Large intestine (tissue), 3 donors: ENCODE results near the gene AFAP1. TPM values are rescaled to one million over a fixed set of nuclear protein-coding genes. Genes with fewer than 3 reads are reported as not detected.

Experiments used
- DNase-seq, 2 donors: peaks; one replicate each; pipeline versions ENCODE4 v3.0.0 to v3.0.0-alpha.2; 2013
- H3K27ac ChIP-seq: one replicate; pipeline ENCODE4 v1.5.1; 2013; ENCODE audit warnings: low read length
- H3K27me3 ChIP-seq: 2 replicates; pipeline ENCODE4 v1.6.1; 2013; ENCODE audit warnings: low read length; ENCODE audit not compliant: control insufficient read depth, insufficient read depth
- H3K36me3 ChIP-seq: 2 replicates; pipeline ENCODE4 v1.6.1; 2013; ENCODE audit warnings: low read length; ENCODE audit not compliant: control insufficient read depth, insufficient read depth
- H3K4me1 ChIP-seq: one replicate; pipeline ENCODE4 v1.6.1; 2013; ENCODE audit warnings: low read length; ENCODE audit not compliant: control insufficient read depth, insufficient read depth
- H3K4me3 ChIP-seq: one replicate; pipeline ENCODE4 v1.5.1; 2013; ENCODE audit warnings: low read length
- H3K9me3 ChIP-seq: one replicate; pipeline ENCODE4 v1.6.1; 2013; ENCODE audit warnings: mild to moderate bottlenecking, low read depth, low read length, moderate library complexity; ENCODE audit not compliant: control insufficient read depth
- WGBS: methylation state at CpG from one replicate; pipeline ENCODE4 v1.1.5; 2013; ENCODE audit warnings: low lambda C conversion rate; ENCODE audit not compliant: insufficient coverage; 5-methylcytosine and 5-hydroxymethylcytosine counted together
- polyA plus RNA-seq: library from polyadenylated mRNA; unstranded; fragments of 120-200 nt; gene quantifications from one replicate; pipeline ENCODE4 v1.2.1, GENCODE V29; 2013

Gene AFAP1
- polyA plus RNA-seq, 1 donor = 19.3 TPM

DNA sequence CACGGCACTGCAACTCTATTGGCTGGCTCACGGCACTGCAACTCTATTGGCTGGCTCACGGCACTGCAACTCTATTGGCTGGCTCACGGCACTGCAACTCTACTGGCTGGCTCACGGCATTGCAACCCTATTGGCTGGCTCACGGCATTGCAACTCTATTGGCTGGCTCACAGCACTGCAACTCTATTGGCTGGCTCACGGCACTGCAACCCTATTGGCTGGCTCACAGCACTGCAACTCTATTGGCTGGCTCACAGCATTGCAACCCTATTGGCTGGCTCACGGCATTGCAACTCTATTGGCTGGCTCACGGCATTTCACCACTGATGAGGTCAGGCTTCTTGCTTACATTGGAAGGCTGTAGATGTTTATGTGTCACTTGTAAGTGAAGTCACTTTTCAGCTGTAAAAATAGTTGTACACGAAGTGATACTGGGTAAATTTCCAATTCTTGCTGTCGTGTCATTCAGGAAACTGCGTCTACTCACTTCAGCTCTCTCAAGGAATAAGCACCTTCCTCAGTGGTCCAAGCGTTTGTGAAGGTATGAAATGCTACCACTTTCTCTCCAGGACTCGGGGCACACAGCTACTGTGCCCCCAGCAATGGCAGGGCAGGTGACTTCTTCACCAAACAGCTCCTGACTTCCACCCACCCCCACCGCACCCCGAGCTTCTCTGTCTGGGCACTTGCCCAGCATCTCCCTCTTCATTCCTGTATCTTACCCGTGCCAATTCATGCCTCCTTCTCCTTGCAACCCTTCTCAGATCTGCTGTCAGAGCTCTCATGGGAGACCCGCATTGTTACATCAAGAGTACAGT is 141.3 kb downstream of the AFAP1 start:
- H3K27me3 ChIP-seq = no peaks in the 10 kb centered on the region
- WGBS = no CpG with 5 or more reads among the region's 18 CpGs
- no peak overlapping the region for H3K4me3 ChIP-seq
- H3K4me1 ChIP-seq = no peaks in the 10 kb centered on the region
- no peak for DNase-seq
- H3K27ac ChIP-seq = no peak overlapping the region
- H3K9me3 ChIP-seq = no peaks in the 10 kb centered on the region
- H3K36me3 ChIP-seq = peaks cover 44% of the 10 kb centered on the region

DNA sequence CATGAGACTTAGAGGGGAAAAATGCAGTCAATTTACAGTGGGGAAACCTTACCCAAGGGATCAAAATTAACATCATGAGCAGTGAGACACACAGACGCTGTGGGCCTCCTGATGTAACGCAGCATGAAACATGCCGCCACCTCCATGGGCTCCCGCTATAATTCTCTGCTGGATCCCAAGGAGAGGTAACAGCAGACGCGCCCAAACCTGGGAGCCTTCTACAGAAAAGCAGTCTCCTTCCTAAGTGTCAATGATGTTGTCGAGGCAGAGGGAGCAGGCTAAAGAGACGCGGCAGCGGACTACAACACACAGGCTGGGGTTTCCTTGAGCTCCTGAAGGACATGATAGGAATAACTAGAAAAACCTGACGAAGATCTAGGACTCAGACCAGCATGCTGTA is 142.3 kb downstream of the AFAP1 start:
- peaks cover 51% of the 10 kb centered on the region for H3K36me3 ChIP-seq

DNA sequence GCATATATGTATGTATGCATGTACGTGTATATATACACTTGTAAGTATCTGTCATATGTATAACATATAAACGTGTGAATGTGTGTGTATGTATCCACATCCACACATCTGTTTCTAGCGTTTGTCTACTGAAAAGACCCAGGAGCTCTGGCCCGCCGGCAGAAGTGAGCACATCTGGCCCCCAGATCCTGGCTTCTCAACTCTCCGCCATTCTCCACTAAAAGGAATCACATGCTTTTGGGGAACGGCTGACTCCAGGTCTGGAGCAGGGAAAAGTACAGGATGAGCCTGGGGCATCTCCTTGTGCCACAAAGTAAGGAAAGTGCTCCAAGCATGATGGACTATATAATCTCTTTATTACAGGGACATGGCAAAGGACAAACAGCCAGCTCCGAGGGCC is 143.7 kb downstream of the AFAP1 start:
- Histone ChIP-seq H3K27me3 (no peaks in the 10 kb centered on the region), H3K4me1 (no peaks in the 10 kb centered on the region), H3K4me3 (no peak overlapping the region), H3K36me3 (peaks cover 56% of the 10 kb centered on the region), H3K27ac (no peak overlapping the region), H3K9me3 (no peaks in the 10 kb centered on the region)
- no CpG with 5 or more reads among the region's 8 CpGs for WGBS
- DNase-seq = no peak

More for the DNA sequence above, 142.3 kb downstream of the AFAP1 start:
- no peaks in the 10 kb centered on the region for H3K4me1 ChIP-seq
- H3K27me3 ChIP-seq = no peaks in the 10 kb centered on the region
- no CpG with 5 or more reads among the region's 11 CpGs for WGBS
- DNase-seq = no peak
- H3K4me3 ChIP-seq = no peak overlapping the region
- H3K9me3 ChIP-seq = no peaks in the 10 kb centered on the region
- no peak overlapping the region for H3K27ac ChIP-seq

DNA sequence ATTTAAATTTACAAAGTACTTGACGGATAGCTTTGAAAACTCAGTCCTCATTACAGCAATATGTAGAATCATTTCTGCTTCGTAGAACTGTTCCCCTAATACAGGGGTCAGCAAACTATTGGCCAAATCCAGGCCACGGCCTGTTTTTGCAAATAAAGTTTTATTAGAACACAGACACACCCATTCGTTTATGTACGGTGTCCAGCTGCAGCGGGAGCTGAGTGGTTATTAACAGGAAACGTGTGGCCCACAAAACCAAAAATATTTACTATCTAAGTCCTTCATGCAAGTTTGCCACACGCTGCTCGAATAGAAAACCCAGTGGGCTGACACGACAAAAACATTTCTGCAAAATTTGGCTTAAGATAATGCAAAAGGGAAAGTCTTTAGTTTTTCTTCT is 146.5 kb downstream of the AFAP1 start:
- no peak overlapping the region for H3K27ac ChIP-seq
- peaks cover 40% of the 10 kb centered on the region for H3K36me3 ChIP-seq
- no peaks in the 10 kb centered on the region for H3K9me3 ChIP-seq
- 100% methylated on average over 4 of the region's 10 CpGs for WGBS
- H3K27me3 ChIP-seq = no peaks in the 10 kb centered on the region
- DNase-seq = no peak
- H3K4me1 ChIP-seq = no peaks in the 10 kb centered on the region
- no peak overlapping the region for H3K4me3 ChIP-seq

DNA sequence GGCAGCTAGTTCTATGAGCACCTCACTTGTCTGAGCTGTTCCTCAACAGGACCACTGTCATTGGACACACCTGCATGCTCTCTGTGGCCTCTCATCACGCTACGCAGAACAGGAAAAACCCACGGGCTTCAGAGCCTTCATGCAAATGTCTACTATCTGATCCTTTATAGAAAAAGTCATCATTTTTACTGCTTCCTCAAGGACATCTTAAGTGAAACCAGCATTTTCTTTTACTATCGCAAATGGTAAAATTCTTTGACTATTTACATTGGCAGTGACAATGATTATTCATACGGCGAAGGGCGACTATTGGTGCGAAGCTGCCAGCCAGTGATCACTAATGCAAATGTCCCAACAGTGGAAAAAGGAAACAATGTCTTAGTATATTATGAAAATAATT is 147.0 kb downstream of the AFAP1 start:
- H3K36me3 ChIP-seq = peaks cover 36% of the 10 kb centered on the region
- H3K9me3 ChIP-seq = no peaks in the 10 kb centered on the region
- WGBS = 100% methylated on average over 4 of the region's 8 CpGs

DNA sequence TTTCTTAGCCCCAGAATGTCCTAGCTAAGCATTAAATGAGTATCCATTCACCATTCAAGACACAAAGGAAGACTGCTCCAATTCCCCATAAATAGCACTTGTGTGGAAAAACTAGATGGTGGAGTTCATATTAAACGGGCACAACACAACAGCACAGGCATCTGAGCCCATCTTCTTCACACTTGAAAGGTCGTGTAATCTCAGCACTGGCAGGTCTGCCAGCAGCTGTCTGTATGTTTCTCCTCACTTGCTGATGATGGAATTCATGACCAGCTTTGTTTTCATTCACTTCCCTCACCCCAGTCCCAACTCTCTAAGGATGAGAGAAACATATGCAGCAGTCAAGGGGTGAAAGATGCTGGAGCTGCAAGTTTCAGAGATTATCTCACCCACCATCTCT is 148.7 kb downstream of the AFAP1 start:
- WGBS = no CpG with 5 or more reads among the region's 2 CpGs
- Histone ChIP-seq H3K9me3 (no peaks in the 10 kb centered on the region), H3K36me3 (peaks cover 36% of the 10 kb centered on the region), H3K27me3 (no peaks in the 10 kb centered on the region), H3K27ac (no peak overlapping the region), H3K4me1 (no peaks in the 10 kb centered on the region), H3K4me3 (no peak overlapping the region)
- no peak for DNase-seq

More for the DNA sequence above, 147.0 kb downstream of the AFAP1 start:
- H3K4me1 ChIP-seq = no peaks in the 10 kb centered on the region
- H3K4me3 ChIP-seq = no peak overlapping the region
- no peak overlapping the region for H3K27ac ChIP-seq
- no peaks in the 10 kb centered on the region for H3K27me3 ChIP-seq
- DNase-seq = no peak

DNA sequence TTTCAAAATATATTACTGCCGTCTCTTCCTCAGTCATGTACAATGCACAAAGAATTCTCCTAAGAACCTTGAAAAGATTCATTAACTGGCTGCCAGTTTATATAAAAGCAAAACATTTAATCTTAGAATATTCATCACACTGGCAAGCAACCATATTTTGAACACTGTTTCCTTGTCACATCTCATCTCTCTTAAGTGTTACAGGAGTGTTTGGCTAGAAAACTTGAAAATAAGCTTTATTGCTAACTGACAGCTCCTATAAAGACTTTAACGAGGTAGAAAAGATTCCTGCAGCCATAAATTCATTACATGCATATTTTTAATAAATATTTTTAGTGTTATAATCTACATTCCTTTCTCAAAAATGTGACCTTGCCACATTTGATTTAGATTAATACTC is 149.6 kb downstream of the AFAP1 start:
- no peak for DNase-seq
- H3K27ac ChIP-seq = no peak overlapping the region
- WGBS = 69% methylated on average over 2 of the region's 2 CpGs
- no peaks in the 10 kb centered on the region for H3K27me3 ChIP-seq
- no peaks in the 10 kb centered on the region for H3K4me1 ChIP-seq
- H3K9me3 ChIP-seq = no peaks in the 10 kb centered on the region
- H3K36me3 ChIP-seq = peaks cover 44% of the 10 kb centered on the region
- H3K4me3 ChIP-seq = no peak overlapping the region

- peaks cover 54% of the 10 kb centered on the region for H3K36me3 ChIP-seq
- WGBS = 100% methylated on average over 1 of the region's 13 CpGs
- no peak for DNase-seq
- no peak overlapping the region for H3K4me3 ChIP-seq
- H3K27me3 ChIP-seq = no peaks in the 10 kb centered on the region
- no peaks in the 10 kb centered on the region for H3K4me1 ChIP-seq
- H3K9me3 ChIP-seq = no peaks in the 10 kb centered on the region
- H3K27ac ChIP-seq = no peak overlapping the region
Measured at GRCh38 chr4:7788694-7789425, 150.8 kb downstream of the AFAP1 start.

DNA sequence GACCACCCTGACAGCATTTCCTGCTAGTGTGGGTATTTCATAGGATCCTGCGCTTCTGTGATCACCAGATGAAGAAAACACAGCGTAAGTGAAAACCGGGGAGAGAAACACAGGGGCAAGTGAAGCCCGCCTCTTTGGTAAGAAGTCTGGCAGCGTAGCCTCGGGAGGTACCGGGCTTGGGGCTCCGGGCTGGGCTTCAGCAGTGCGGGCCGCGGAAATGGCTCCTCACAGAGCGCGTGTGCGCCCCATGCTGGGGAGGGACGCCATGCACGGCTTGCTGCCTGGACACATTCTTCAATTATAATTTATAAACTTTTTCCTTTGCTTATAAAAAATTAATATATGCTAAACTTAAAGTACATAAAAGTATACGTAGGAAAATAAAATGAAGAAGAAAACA is 151.5 kb downstream of the AFAP1 start:
- Histone ChIP-seq H3K4me1 (no peaks in the 10 kb centered on the region), H3K27ac (no peak overlapping the region), H3K36me3 (peaks cover 53% of the 10 kb centered on the region), H3K4me3 (no peak overlapping the region), H3K9me3 (no peaks in the 10 kb centered on the region), H3K27me3 (no peaks in the 10 kb centered on the region)
- WGBS = 100% methylated on average over 1 of the region's 17 CpGs
- DNase-seq = no peak

DNA sequence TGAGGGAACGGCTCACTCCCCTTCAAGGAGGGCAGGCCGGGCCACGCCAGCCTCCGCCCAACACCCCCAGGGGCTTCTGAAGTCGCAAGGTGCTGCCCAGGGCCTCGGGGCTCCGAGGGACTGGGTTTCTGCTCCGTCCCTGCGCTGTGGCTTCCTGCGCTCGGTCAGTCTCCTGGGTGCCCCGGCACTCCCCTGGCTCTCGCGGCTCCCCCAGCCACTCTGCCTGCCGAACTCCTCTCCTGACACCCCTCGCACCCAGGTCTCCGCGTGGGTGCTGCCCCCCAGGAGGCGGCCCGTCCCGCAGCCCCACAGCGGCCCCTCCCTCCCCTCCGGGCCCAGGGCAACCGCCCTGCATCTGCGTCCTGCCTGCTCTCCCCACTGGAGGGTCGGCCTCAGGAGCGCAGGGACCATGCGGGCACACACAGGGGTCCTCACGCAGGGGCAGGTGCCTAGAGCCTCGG is 151.9 kb downstream of the AFAP1 start:
- DNase-seq = no peak
- no peaks in the 10 kb centered on the region for H3K27me3 ChIP-seq
- no peaks in the 10 kb centered on the region for H3K4me1 ChIP-seq
- WGBS = no CpG with 5 or more reads among the region's 30 CpGs
- H3K4me3 ChIP-seq = no peak overlapping the region
- H3K27ac ChIP-seq = no peak overlapping the region
- H3K36me3 ChIP-seq = peaks cover 50% of the 10 kb centered on the region
- H3K9me3 ChIP-seq = no peaks in the 10 kb centered on the region
